HEK293 (cell line): Measurements from ENCODE around the gene ARL16.

ENCODE experiments used
- CTCF ChIA-PET: fragments of 350-600 bp; formaldehyde crosslinking; extraction: SDS; loops from one replicate; lab custom pipeline; 2021; ENCODE audit warnings: antibody characterized with exemption; lab: Yijun Ruan, JAX
- POLR2A ChIA-PET: fragments of 300-600 bp; formaldehyde crosslinking; extraction: SDS; loops from one replicate; lab custom pipeline; 2020; ENCODE audit warnings: antibody characterized with exemption, inconsistent platforms; lab: Yijun Ruan, JAX
- H3K27ac ChIP-seq: fragments of 200-500 bp; sonication (Bioruptor generic); 2 replicates; pipeline ENCODE4 v1.5.1; 2014; ENCODE audit warnings: low read depth, low read length, control low read depth, inconsistent platforms; ENCODE audit errors: extremely low read depth
- H3K36me3 ChIP-seq, 2 experiments: fragments of 200-500 bp in 1 of 2; sonication (Bioruptor generic) in 1 of 2; 1 replicate in 1 of 2; 2 replicates in 1 of 2; pipeline ENCODE4 v1.5.1; 2014 to 2017; ENCODE audit warnings: inconsistent platforms in 2 of 2, low read length in 2 of 2; ENCODE audit not compliant: control insufficient read depth in 2 of 2, insufficient read depth in 1 of 2
- H3K4me1 ChIP-seq: fragments of 200-500 bp; sonication (Bioruptor generic); 2 replicates; pipeline ENCODE4 v1.5.1; 2014; ENCODE audit warnings: mild to moderate bottlenecking, low read length, inconsistent platforms; ENCODE audit not compliant: control insufficient read depth, insufficient read depth
- H3K4me3 ChIP-seq: 2 replicates; pipeline ENCODE4 v1.5.1; 2011; ENCODE audit warnings: low read depth, mild to moderate bottlenecking, control low read depth, low read length, moderate library complexity
- H3K9me3 ChIP-seq: fragments of 200-500 bp; sonication (Bioruptor generic); 2 replicates; pipeline ENCODE4 v1.5.1; 2014; ENCODE audit warnings: low read depth, low read length, inconsistent platforms; ENCODE audit not compliant: control insufficient read depth, insufficient read depth
- KLF1 ChIP-seq: fragments of 450-650 bp; formaldehyde crosslinking; IDR thresholded peaks from 2 replicates; pipeline ENCODE4 v1.5.1; 2016; ENCODE audit warnings: missing biosample characterization, missing genetic modification characterization
- PRDM4 ChIP-seq: fragments of 450-650 bp; formaldehyde crosslinking; IDR thresholded peaks from 2 replicates; pipeline ENCODE4 v1.5.1; 2017; ENCODE audit warnings: missing biosample characterization, missing genetic modification characterization
- SETDB1 ChIP-seq: IDR thresholded peaks from one replicate; pipeline ENCODE4 v1.6.1; 2017; ENCODE audit warnings: mild to moderate bottlenecking, low read length, moderate library complexity, mixed read lengths; ENCODE audit not compliant: insufficient read length
- ZBTB6 ChIP-seq: fragments of 450-650 bp; formaldehyde crosslinking; IDR thresholded peaks from 2 replicates; pipeline ENCODE4 v1.5.1; 2017; ENCODE audit warnings: missing biosample characterization, missing genetic modification characterization
- ZNF175 ChIP-seq: fragments of 450-650 bp; formaldehyde crosslinking; IDR thresholded peaks from 2 replicates; pipeline ENCODE4 v1.5.1; 2016; ENCODE audit warnings: missing biosample characterization, missing genetic modification characterization
- ZNF23 ChIP-seq: fragments of 450-650 bp; formaldehyde crosslinking; IDR thresholded peaks from 2 replicates; pipeline ENCODE4 v1.5.1; 2016; ENCODE audit warnings: missing biosample characterization, missing genetic modification characterization, borderline replicate concordance
- ZNF26 ChIP-seq: fragments of 450-650 bp; formaldehyde crosslinking; IDR thresholded peaks from 2 replicates; pipeline ENCODE4 v1.5.1; 2016; ENCODE audit warnings: missing biosample characterization, missing genetic modification characterization
- ZNF311 ChIP-seq: fragments of 450-650 bp; formaldehyde crosslinking; IDR thresholded peaks from 2 replicates; pipeline ENCODE4 v1.5.1; 2017; ENCODE audit warnings: missing biosample characterization, missing genetic modification characterization, borderline replicate concordance
- ZNF416 ChIP-seq: fragments of 450-650 bp; formaldehyde crosslinking; IDR thresholded peaks from 2 replicates; pipeline ENCODE4 v1.5.1; 2016; ENCODE audit warnings: missing biosample characterization, missing genetic modification characterization
- ZNF571 ChIP-seq: fragments of 450-650 bp; formaldehyde crosslinking; IDR thresholded peaks from 2 replicates; pipeline ENCODE4 v1.5.0; 2017; ENCODE audit warnings: missing biosample characterization, missing genetic modification characterization
- ZNF621 ChIP-seq: fragments of 450-650 bp; formaldehyde crosslinking; IDR thresholded peaks from 2 replicates; pipeline ENCODE4 v1.5.1; 2017; ENCODE audit warnings: missing biosample characterization, missing genetic modification characterization
- ZNF639 ChIP-seq: fragments of 450-650 bp; formaldehyde crosslinking; IDR thresholded peaks from 2 replicates; pipeline ENCODE4 v1.5.1; 2016; ENCODE audit warnings: missing biosample characterization, missing genetic modification characterization
- ZNF707 ChIP-seq: fragments of 450-650 bp; formaldehyde crosslinking; IDR thresholded peaks from 2 replicates; pipeline ENCODE4 v1.5.1; 2016; ENCODE audit warnings: missing biosample characterization, missing genetic modification characterization

ARL16 gene

GRCh38 chr17:81706232-81706611 is 22.6 kb upstream of the ARL16 start:
- H3K9me3 ChIP-seq, result no peaks in the 10 kb centered on the region
- peaks cover 4% of the 10 kb centered on the region; the same call in 1 of the 2 replicates for H3K4me1 ChIP-seq
- H3K27ac ChIP-seq, result no peak overlapping the region
- TF ChIP-seq KLF1 (tag by site-specific recombination), result 0 out of 2 replicates have a peak, but pooled peaks have one; percentile 33
- TF ChIP-seq SETDB1, result no peak
- no peak for TF ChIP-seq ZNF311
- POLR2A ChIA-PET, result interaction anchor here (1.0 to 1.8 kb wide), 4 partner anchors 19 to 127 kb away, joined by 3 to 7 read pairs (median 4); partner anchors contain the start of genes ARL16, CCDC137, HGS and MCRIP1
- no peak overlapping the region for H3K4me3 ChIP-seq
- H3K36me3 ChIP-seq, result peaks cover 20 to 63% of the 10 kb centered on the region in 2 experiments
- CTCF ChIA-PET, result interaction anchor here (0.6 kb wide), 1 partner anchor 149 kb away, joined by 4 read pairs; no protein-coding TSS in a partner anchor

GRCh38 chr17:81705518-81706231 is 22.1 kb upstream of the ARL16 start:
- no peak for TF ChIP-seq ZNF571 (tag by site-specific recombination)
- no peak for TF ChIP-seq PRDM4 (tag by site-specific recombination)
- no peak for TF ChIP-seq ZNF707 (tag by site-specific recombination)
- TF ChIP-seq ZNF175 (tag by site-specific recombination), result no peak
- TF ChIP-seq ZBTB6, result no peak
- no peak for TF ChIP-seq ZNF639 (tag by site-specific recombination)
- no peak for TF ChIP-seq ZNF416 (tag by site-specific recombination)
- TF ChIP-seq ZNF23 (tag by site-specific recombination), result no peak
- TF ChIP-seq ZNF26 (tag by site-specific recombination), result no peak
- no peak for TF ChIP-seq ZNF621
- ChIA-PET CTCF (no interaction called here), POLR2A (interaction anchor here (1.8 kb wide), 1 partner anchor 22 kb away, joined by 7 read pairs; the partner anchor contains the start of genes ARL16 and HGS)
- peaks cover 6% of the 10 kb centered on the region; the same call in 1 of the 2 replicates for H3K4me1 ChIP-seq
- no peak overlapping the region for H3K4me3 ChIP-seq
- H3K9me3 ChIP-seq, result no peaks in the 10 kb centered on the region
- peaks cover 20 to 68% of the 10 kb centered on the region in 2 experiments for H3K36me3 ChIP-seq
- no peak overlapping the region; the same call in 1 of the 2 replicates for H3K27ac ChIP-seq
